Motor neuron (in vitro differentiated cells): Measurements from ENCODE around the gene DNAH3. TPM values are rescaled to one million over a fixed set of nuclear protein-coding genes. Genes with fewer than 3 reads are reported as not detected.

ENCODE experiments used
- ATAC-seq, 8 experiments: fragments of 200-7000 bp; cut with Tn5 transposase; replicated peaks in 6 of 8; 2 replicates each; pipeline ENCODE4 v1.8.0; 2021; ENCODE audit warnings: mild to moderate bottlenecking in 8 of 8, moderate library complexity in 8 of 8
- H3K27ac ChIP-seq, 2 donors: fragments of 250-450 bp; sonication (Bioruptor Pico); 2 replicates each; pipeline ENCODE4 v1.9.0; 2021; ENCODE audit warnings: antibody characterized with exemption in 2 of 2, mild to moderate bottlenecking in 2 of 2, moderate library complexity in 1 of 2
- H3K4me1 ChIP-seq, 2 donors: fragments of 250-450 bp; sonication (Bioruptor Pico); replicated peaks in 1 of 2; 2 replicates each; pipeline ENCODE4 v1.6.1; 2021; ENCODE audit warnings: antibody characterized with exemption in 2 of 2, mild to moderate bottlenecking in 2 of 2, moderate library complexity in 1 of 2
- H3K4me3 ChIP-seq, 5 donors: fragments of 250-450 bp; sonication (Bioruptor Pico); 2 replicates each; pipeline ENCODE4 v1.9.0; 2021; ENCODE audit warnings: antibody characterized with exemption in 5 of 5, mild to moderate bottlenecking in 5 of 5, moderate library complexity in 4 of 5
- WGBS, 10 experiments: fragments of 450-650 bp; shearing (Covaris generic); methylation state at CpG; one replicate each; pipeline ENCODE4 v1.0.0; 2022; 5-methylcytosine and 5-hydroxymethylcytosine counted together
- in situ Hi-C, 9 experiments: fragments of 400-800 bp; cut with MboI; loops; one replicate each; pipeline ENCODE4 v1.15.0; 2021; ENCODE audit warnings: low sequenced_read_pairs in 9 of 9, low pct_unique_long_range_greater_than_20kb in 2 of 9; ENCODE audit not compliant: unreplicated experiment in 9 of 9
- total RNA-seq, 8 experiments: library from RNA; unstranded; fragments of 300-600 nt; gene quantifications; 2 replicates each; pipeline versions ENCODE4 v1.2.3 to v1.2.4, GENCODE V29; 2022

The DNAH3 gene
- total RNA-seq, 8 experiments from 2014 or later: 0.14 to 0.71 (median 0.24) TPM; not detected in 2

DNA sequence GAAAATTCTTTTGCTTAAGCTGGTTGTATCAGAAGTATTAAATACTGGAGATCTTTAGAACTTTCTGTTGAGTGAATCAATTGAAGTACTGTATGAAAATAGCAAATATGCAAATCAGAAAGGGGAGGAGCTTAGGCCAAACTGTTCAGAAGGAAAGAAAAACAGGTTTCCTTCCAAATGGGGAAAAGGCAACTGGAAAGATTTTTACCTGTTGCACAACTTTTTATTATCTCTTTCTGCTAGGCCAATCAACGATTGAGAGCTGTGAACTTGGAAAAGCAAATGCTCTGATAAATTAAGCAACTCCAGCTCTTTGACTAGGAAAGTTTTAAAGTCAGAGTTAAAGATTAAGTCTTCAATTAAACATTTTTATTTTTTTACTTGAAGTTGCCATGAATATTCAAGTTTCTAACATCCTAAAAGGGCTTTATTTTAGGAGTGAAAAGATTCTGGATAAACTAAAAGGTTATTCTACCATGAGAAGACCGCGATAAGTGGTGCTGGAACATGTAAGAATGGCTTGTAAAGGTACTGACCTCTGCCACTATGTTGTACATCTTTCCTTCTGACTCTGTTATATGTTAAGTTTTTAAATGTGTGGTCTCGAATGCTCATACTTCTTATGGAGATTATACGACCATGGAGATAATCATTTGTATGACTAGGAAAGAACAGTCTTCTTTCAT lies 266.9 kb downstream of the DNAH3 start:
- in situ Hi-C loops: no loop called here
- WGBS, 10 experiments: 57 to 100% (median 71%) methylated on average over 1 to 5 of the region's 5 CpGs
- Histone ChIP-seq H3K4me3 (no peak overlapping the region), H3K4me1 (peaks cover 11 to 16% of the 10 kb centered on the region in 2 donors), H3K27ac (no peak overlapping the region)
- ATAC-seq: no peak

Other genes with a start within 250 kb of the DNAH3 start
- 10 to 100 TPM in 6 of 8 experiments, 1 to 10 TPM in 2; 4.4 to 27.3 (median 19.5) TPM for gene LDAF1, start 7.8 kb upstream of the DNAH3 start, total RNA-seq
- gene ZP2, start 60.7 kb upstream of the DNAH3 start, total RNA-seq: not detected
- under 1 TPM in 7 of 8 experiments, not detected in 1; 0.05 to 0.43 (median 0.10) TPM for gene ANKS4B, start 82.9 kb upstream of the DNAH3 start, total RNA-seq
- gene CRYM, start 127.4 kb upstream of the DNAH3 start, total RNA-seq: 10 to 100 TPM in 1 of 8 experiments, 1 to 10 TPM in 4, under 1 TPM in 2, not detected in 1; 0.55 to 66.7 (median 1.7) TPM